GM23338 (cell line): Measurements from ENCODE around the gene ADD3. TPM values are rescaled to one million over a fixed set of nuclear protein-coding genes. Genes with fewer than 3 reads are reported as not detected.
A peak's percentile ranks its signal among the peaks of the same experiment; 100 is the strongest.

Source experiments
- ATAC-seq: fragments of 200-7000 bp; cut with Tn5 transposase; 3 replicates; pipeline ENCODE4 v1.9.1; 2020
- DNase-seq: peaks from one replicate; pipeline ENCODE4 v3.0.0-alpha.2; 2015; ENCODE audit warnings: low spot score
- H2AFZ ChIP-seq: fragments of 200-600 bp; sonication (generic); 2 replicates; pipeline ENCODE4 v1.8.0; 2016; ENCODE audit warnings: antibody characterized with exemption, mild to moderate bottlenecking, moderate library complexity
- H3F3A ChIP-seq: fragments of 200-600 bp; sonication (generic); replicated peaks from 2 replicates; pipeline ENCODE4 v1.8.0; 2017; ENCODE audit warnings: antibody characterized with exemption, mixed run types, low read depth
- H3K27ac ChIP-seq: fragments of 200-600 bp; sonication (generic); 2 replicates; pipeline ENCODE4 v1.6.1; 2016; ENCODE audit warnings: low read depth
- H3K27me3 ChIP-seq: fragments of 200-600 bp; sonication (generic); 2 replicates; pipeline ENCODE4 v1.8.0; 2016; ENCODE audit warnings: mild to moderate bottlenecking, mixed run types, moderate library complexity; ENCODE audit not compliant: insufficient read depth
- H3K36me3 ChIP-seq: fragments of 200-600 bp; sonication (generic); 2 replicates; pipeline ENCODE4 v1.8.0; 2016; ENCODE audit warnings: mild to moderate bottlenecking; ENCODE audit not compliant: insufficient read depth
- H3K4me1 ChIP-seq: fragments of 200-600 bp; sonication (generic); 2 replicates; pipeline ENCODE4 v1.8.0; 2016; ENCODE audit warnings: mild to moderate bottlenecking, moderate library complexity; ENCODE audit not compliant: insufficient read depth
- H3K4me2 ChIP-seq: fragments of 200-600 bp; sonication (generic); 2 replicates; pipeline ENCODE4 v1.7.1; 2017; ENCODE audit warnings: mixed run types
- H3K4me3 ChIP-seq: fragments of 200-600 bp; sonication (generic); 2 replicates; pipeline ENCODE4 v1.6.1; 2016; ENCODE audit warnings: mixed run types
- H3K79me2 ChIP-seq: fragments of 200-600 bp; sonication (generic); replicated peaks from 2 replicates; pipeline ENCODE4 v1.8.0; 2017; ENCODE audit warnings: mild to moderate bottlenecking; ENCODE audit not compliant: insufficient read depth
- H3K9me2 ChIP-seq: fragments of 200-600 bp; sonication (generic); 2 replicates; pipeline ENCODE4 v1.8.0; 2017; ENCODE audit not compliant: insufficient read depth
- H4K20me1 ChIP-seq: fragments of 200-600 bp; sonication (generic); replicated peaks from 2 replicates; pipeline ENCODE4 v1.8.0; 2017; ENCODE audit warnings: mild to moderate bottlenecking; ENCODE audit not compliant: insufficient read depth
- H3K27ac Mint-ChIP-seq: 2 replicates; pipeline ENCODE4 v1.8.0; 2020; ENCODE audit warnings: inconsistent platforms, mild to moderate bottlenecking, moderate library complexity, mixed read lengths
- H3K27me3 Mint-ChIP-seq: 3 replicates; pipeline ENCODE4 v1.8.0; 2022; ENCODE audit warnings: low read depth, mild to moderate bottlenecking, moderate library complexity, mixed read lengths, inconsistent platforms; ENCODE audit not compliant: insufficient read depth, poor library complexity
- H3K36me3 Mint-ChIP-seq: 3 replicates; pipeline ENCODE4 v1.8.0; 2021; ENCODE audit warnings: low read depth, mild to moderate bottlenecking, inconsistent platforms, moderate library complexity, mixed read lengths
- H3K4me1 Mint-ChIP-seq: 3 replicates; pipeline ENCODE4 v1.8.0; 2020; ENCODE audit warnings: mild to moderate bottlenecking, inconsistent platforms, mixed read lengths
- H3K4me3 Mint-ChIP-seq: 3 replicates; pipeline ENCODE4 v1.8.0; 2021; ENCODE audit warnings: moderate library complexity, mild to moderate bottlenecking, inconsistent platforms, mixed read lengths
- H3K9me3 Mint-ChIP-seq: 3 replicates; pipeline ENCODE4 v1.8.0; 2020; ENCODE audit warnings: moderate library complexity, mild to moderate bottlenecking, inconsistent platforms, mixed read lengths
- EZH2phosphoT487 ChIP-seq: fragments of 200-600 bp; sonication (generic); IDR thresholded peaks from one replicate; pipeline ENCODE4 v1.8.1; 2018; ENCODE audit warnings: antibody characterized with exemption; ENCODE audit not compliant: unreplicated experiment
- POLR2AphosphoS5 ChIP-seq: IDR thresholded peaks from 2 replicates; pipeline ENCODE4 v1.6.1; 2016; ENCODE audit warnings: antibody characterized with exemption, low read depth
- STAT1 ChIP-seq: IDR thresholded peaks from one replicate; pipeline ENCODE4 v1.6.1; 2016; ENCODE audit warnings: antibody characterized with exemption; ENCODE audit not compliant: unreplicated experiment
- ZNF114 ChIP-seq: fragments of 250-450 bp; sonication (Bioruptor Pico); IDR thresholded peaks from 2 replicates; pipeline ENCODE4 v1.5.0; 2020; ENCODE audit warnings: mild to moderate bottlenecking, moderate library complexity
- polyA plus RNA-seq: library from polyadenylated mRNA; unstranded; fragments of >200 nt; fragmentation: Nextera tagmentation; extraction: Ambion mirVana; gene quantifications from 2 replicates; pipeline ENCODE4 v1.2.1, GENCODE V29; 2016
- total RNA-seq: library from RNA; depleted of rRNA; stranded (reverse); fragments of >200 nt; shearing (Covaris generic); gene quantifications from 2 replicates; pipeline ENCODE4 v1.2.3, GENCODE V29; 2014
- TF ChIP-seq, protein P1 (sequence below): IDR thresholded peaks from one replicate; pipeline ENCODE4 v1.6.1; 2018; ENCODE audit warnings: antibody characterized with exemption; ENCODE audit not compliant: unreplicated experiment
- TF ChIP-seq, protein P2 (sequence below): fragments of 250-450 bp; sonication (Bioruptor Pico); IDR thresholded peaks from 2 replicates; pipeline ENCODE4 v1.5.0; 2020; ENCODE audit warnings: mild to moderate bottlenecking, moderate library complexity

The ADD3 gene
- total and polyA plus RNA-seq, 2 experiments from 2014 or later: 68.5 to 767 TPM

- Histone ChIP-seq H3K4me3 (0 out of 2 replicates have a peak overlapping the region, but pooled peaks have one; percentile 63), H3F3A (no peaks in the 10 kb centered on the region), H3K4me2 (peak overlapping the region; percentile 83; the same call in 1 of the 2 replicates), H3K9me2 (no peaks in the 10 kb centered on the region), H3K79me2 (peaks cover 73% of the 10 kb centered on the region), H4K20me1 (0 out of 2 replicates have a peak, but pooled peaks cover 6% of the 10 kb centered on the region), H3K4me1 (peaks cover 61% of the 10 kb centered on the region), H2AFZ (no peak overlapping the region), H3K36me3 (no peaks in the 10 kb centered on the region), H3K27ac (no peak overlapping the region), H3K27me3 (peaks cover 11% of the 10 kb centered on the region)
- no peak overlapping the region; the same call in 1 of the 2 replicates for H3K27ac Mint-ChIP-seq
- DNase-seq: no peak
- TF ChIP-seq POLR2AphosphoS5 (no peak), STAT1 (no peak), ZNF114 (CRISPR knock-in tag) (no peak), EZH2phosphoT487 (no peak)
- TF ChIP-seq, protein P1, sequence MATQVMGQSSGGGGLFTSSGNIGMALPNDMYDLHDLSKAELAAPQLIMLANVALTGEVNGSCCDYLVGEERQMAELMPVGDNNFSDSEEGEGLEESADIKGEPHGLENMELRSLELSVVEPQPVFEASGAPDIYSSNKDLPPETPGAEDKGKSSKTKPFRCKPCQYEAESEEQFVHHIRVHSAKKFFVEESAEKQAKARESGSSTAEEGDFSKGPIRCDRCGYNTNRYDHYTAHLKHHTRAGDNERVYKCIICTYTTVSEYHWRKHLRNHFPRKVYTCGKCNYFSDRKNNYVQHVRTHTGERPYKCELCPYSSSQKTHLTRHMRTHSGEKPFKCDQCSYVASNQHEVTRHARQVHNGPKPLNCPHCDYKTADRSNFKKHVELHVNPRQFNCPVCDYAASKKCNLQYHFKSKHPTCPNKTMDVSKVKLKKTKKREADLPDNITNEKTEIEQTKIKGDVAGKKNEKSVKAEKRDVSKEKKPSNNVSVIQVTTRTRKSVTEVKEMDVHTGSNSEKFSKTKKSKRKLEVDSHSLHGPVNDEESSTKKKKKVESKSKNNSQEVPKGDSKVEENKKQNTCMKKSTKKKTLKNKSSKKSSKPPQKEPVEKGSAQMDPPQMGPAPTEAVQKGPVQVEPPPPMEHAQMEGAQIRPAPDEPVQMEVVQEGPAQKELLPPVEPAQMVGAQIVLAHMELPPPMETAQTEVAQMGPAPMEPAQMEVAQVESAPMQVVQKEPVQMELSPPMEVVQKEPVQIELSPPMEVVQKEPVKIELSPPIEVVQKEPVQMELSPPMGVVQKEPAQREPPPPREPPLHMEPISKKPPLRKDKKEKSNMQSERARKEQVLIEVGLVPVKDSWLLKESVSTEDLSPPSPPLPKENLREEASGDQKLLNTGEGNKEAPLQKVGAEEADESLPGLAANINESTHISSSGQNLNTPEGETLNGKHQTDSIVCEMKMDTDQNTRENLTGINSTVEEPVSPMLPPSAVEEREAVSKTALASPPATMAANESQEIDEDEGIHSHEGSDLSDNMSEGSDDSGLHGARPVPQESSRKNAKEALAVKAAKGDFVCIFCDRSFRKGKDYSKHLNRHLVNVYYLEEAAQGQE: no peak
- no peak for ATAC-seq
- H3K36me3 Mint-ChIP-seq: no peaks in the 10 kb centered on the region
- H3K9me3 Mint-ChIP-seq: no peaks in the 10 kb centered on the region
- peaks cover 57% of the 10 kb centered on the region for H3K4me1 Mint-ChIP-seq
- H3K4me3 Mint-ChIP-seq: no peak overlapping the region; the same call in 2 of the 3 replicates
- peaks cover 4% of the 10 kb centered on the region for H3K27me3 Mint-ChIP-seq
These were observed 2.9 kb downstream of the ADD3 start for GRCh38 chr10:110010486-110011378.

GRCh38 chr10:110011681-110012080 is 3.9 kb downstream of the ADD3 start:
- ATAC-seq: no peak
- H3K36me3 Mint-ChIP-seq: no peaks in the 10 kb centered on the region
- H3K9me3 Mint-ChIP-seq: no peaks in the 10 kb centered on the region
- Histone ChIP-seq H3K4me3 (no peak overlapping the region), H3K4me1 (peaks cover 61% of the 10 kb centered on the region), H3K27ac (no peak overlapping the region), H3K9me2 (no peaks in the 10 kb centered on the region), H3K4me2 (0 out of 2 replicates have a peak overlapping the region, but pooled peaks have one; percentile 0), H3K79me2 (peaks cover 83% of the 10 kb centered on the region), H3K36me3 (no peaks in the 10 kb centered on the region), H4K20me1 (0 out of 2 replicates have a peak, but pooled peaks cover 6% of the 10 kb centered on the region), H3F3A (no peaks in the 10 kb centered on the region), H2AFZ (no peak overlapping the region), H3K27me3 (peaks cover 3% of the 10 kb centered on the region; the same call in 1 of the 2 replicates)
- peaks cover 4% of the 10 kb centered on the region for H3K27me3 Mint-ChIP-seq
- no peak overlapping the region for H3K27ac Mint-ChIP-seq
- peaks cover 67% of the 10 kb centered on the region for H3K4me1 Mint-ChIP-seq
- DNase-seq: no peak
- no peak overlapping the region for H3K4me3 Mint-ChIP-seq
- TF ChIP-seq, protein P1: no peak
- TF ChIP-seq, protein P2, sequence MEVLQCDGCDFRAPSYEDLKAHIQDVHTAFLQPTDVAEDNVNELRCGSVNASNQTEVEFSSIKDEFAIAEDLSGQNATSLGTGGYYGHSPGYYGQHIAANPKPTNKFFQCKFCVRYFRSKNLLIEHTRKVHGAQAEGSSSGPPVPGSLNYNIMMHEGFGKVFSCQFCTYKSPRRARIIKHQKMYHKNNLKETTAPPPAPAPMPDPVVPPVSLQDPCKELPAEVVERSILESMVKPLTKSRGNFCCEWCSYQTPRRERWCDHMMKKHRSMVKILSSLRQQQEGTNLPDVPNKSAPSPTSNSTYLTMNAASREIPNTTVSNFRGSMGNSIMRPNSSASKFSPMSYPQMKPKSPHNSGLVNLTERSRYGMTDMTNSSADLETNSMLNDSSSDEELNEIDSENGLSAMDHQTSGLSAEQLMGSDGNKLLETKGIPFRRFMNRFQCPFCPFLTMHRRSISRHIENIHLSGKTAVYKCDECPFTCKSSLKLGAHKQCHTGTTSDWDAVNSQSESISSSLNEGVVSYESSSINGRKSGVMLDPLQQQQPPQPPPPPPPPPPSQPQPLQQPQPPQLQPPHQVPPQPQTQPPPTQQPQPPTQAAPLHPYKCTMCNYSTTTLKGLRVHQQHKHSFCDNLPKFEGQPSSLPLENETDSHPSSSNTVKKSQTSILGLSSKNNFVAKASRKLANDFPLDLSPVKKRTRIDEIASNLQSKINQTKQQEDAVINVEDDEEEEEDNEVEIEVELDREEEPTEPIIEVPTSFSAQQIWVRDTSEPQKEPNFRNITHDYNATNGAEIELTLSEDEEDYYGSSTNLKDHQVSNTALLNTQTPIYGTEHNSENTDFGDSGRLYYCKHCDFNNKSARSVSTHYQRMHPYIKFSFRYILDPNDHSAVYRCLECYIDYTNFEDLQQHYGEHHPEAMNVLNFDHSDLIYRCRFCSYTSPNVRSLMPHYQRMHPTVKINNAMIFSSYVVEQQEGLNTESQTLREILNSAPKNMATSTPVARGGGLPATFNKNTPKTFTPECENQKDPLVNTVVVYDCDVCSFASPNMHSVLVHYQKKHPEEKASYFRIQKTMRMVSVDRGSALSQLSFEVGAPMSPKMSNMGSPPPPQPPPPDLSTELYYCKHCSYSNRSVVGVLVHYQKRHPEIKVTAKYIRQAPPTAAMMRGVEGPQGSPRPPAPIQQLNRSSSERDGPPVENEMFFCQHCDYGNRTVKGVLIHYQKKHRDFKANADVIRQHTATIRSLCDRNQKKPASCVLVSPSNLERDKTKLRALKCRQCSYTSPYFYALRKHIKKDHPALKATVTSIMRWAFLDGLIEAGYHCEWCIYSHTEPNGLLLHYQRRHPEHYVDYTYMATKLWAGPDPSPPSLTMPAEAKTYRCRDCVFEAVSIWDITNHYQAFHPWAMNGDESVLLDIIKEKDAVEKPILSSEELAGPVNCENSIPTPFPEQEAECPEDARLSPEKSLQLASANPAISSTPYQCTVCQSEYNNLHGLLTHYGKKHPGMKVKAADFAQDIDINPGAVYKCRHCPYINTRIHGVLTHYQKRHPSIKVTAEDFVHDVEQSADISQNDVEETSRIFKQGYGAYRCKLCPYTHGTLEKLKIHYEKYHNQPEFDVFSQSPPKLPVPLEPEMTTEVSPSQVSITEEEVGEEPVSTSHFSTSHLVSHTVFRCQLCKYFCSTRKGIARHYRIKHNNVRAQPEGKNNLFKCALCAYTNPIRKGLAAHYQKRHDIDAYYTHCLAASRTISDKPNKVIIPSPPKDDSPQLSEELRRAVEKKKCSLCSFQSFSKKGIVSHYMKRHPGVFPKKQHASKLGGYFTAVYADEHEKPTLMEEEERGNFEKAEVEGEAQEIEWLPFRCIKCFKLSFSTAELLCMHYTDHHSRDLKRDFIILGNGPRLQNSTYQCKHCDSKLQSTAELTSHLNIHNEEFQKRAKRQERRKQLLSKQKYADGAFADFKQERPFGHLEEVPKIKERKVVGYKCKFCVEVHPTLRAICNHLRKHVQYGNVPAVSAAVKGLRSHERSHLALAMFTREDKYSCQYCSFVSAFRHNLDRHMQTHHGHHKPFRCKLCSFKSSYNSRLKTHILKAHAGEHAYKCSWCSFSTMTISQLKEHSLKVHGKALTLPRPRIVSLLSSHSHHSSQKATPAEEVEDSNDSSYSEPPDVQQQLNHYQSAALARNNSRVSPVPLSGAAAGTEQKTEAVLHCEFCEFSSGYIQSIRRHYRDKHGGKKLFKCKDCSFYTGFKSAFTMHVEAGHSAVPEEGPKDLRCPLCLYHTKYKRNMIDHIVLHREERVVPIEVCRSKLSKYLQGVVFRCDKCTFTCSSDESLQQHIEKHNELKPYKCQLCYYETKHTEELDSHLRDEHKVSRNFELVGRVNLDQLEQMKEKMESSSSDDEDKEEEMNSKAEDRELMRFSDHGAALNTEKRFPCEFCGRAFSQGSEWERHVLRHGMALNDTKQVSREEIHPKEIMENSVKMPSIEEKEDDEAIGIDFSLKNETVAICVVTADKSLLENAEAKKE: no peak
